Raji (cell line): ENCODE measurements around the gene C16orf96.

ENCODE experiments used
- POLR2A ChIP-seq: IDR thresholded peaks from 2 replicates; pipeline ENCODE4 v1.6.1; 2011; ENCODE audit warnings: low read depth, low read length, control low read depth; ENCODE audit not compliant: insufficient read depth

The C16orf96 gene

GRCh38 chr16:4556112-4556511 lies at the start of gene C16orf96:
Gene C16orf96, plus strand, starts transcription at chr16:4556340. Its CDS starts 150 bp downstream, at chr16:4556490.
- TF ChIP-seq POLR2A: no peak

- TF ChIP-seq POLR2A: no peak
Measured at GRCh38 chr16:4506450-4506849, 49.7 kb upstream of the C16orf96 start.

GRCh38 chr16:4507588-4508345 lies 48.4 kb upstream of the C16orf96 start:
- TF ChIP-seq POLR2A: no peak

- no peak for TF ChIP-seq POLR2A
Measured at GRCh38 chr16:4508806-4509205, 47.3 kb upstream of the C16orf96 start.

GRCh38 chr16:4509420-4509819 lies 46.7 kb upstream of the C16orf96 start:
- no peak for TF ChIP-seq POLR2A

GRCh38 chr16:4510131-4510530 lies 46.0 kb upstream of the C16orf96 start:
- TF ChIP-seq POLR2A: no peak

- no peak for TF ChIP-seq POLR2A
Measured at GRCh38 chr16:4510747-4511426, 45.3 kb upstream of the C16orf96 start.

GRCh38 chr16:4511441-4512082 lies 44.6 kb upstream of the C16orf96 start:
- TF ChIP-seq POLR2A: no peak

GRCh38 chr16:4512473-4512872 lies 43.7 kb upstream of the C16orf96 start:
- no peak for TF ChIP-seq POLR2A

GRCh38 chr16:4513086-4513860 lies 42.9 kb upstream of the C16orf96 start:
- TF ChIP-seq POLR2A: no peak

GRCh38 chr16:4513881-4514280 lies 42.3 kb upstream of the C16orf96 start:
- TF ChIP-seq POLR2A: no peak

GRCh38 chr16:4514606-4515005 lies 41.5 kb upstream of the C16orf96 start:
- no peak for TF ChIP-seq POLR2A

- TF ChIP-seq POLR2A: no peak
Measured at GRCh38 chr16:4515611-4516233, 40.4 kb upstream of the C16orf96 start.

GRCh38 chr16:4517812-4518680 lies 38.1 kb upstream of the C16orf96 start:
- TF ChIP-seq POLR2A: no peak

- no peak for TF ChIP-seq POLR2A
Measured at GRCh38 chr16:4519274-4520058, 36.7 kb upstream of the C16orf96 start.
